K562 (cell line): ENCODE results near the gene CLCA1. TPM values are rescaled to one million over a fixed set of nuclear protein-coding genes. Genes with fewer than 3 reads are reported as not detected.

ENCODE experiments used
- ESRRA ChIP-seq: fragments of 450-650 bp; IDR thresholded peaks from 2 replicates; pipeline ENCODE4 v1.6.1; 2014; ENCODE audit warnings: low read depth, mild to moderate bottlenecking, moderate library complexity, borderline replicate concordance
- HIVEP1 ChIP-seq: fragments of 250-450 bp; sonication (Bioruptor Pico); IDR thresholded peaks from 2 replicates; pipeline ENCODE4 v1.4.0; 2020; ENCODE audit warnings: mild to moderate bottlenecking
- NCOR1 ChIP-seq: fragments of 450-650 bp; IDR thresholded peaks from 2 replicates; pipeline ENCODE4 v1.6.1; 2016; ENCODE audit warnings: mild to moderate bottlenecking, moderate library complexity
- NR2F6 ChIP-seq: fragments of 450-650 bp; formaldehyde crosslinking; IDR thresholded peaks from 2 replicates; pipeline ENCODE4 v1.4.0; 2020; ENCODE audit warnings: mild to moderate bottlenecking
- RCOR1 ChIP-seq, 2 experiments: IDR thresholded peaks; 2 replicates each; pipeline ENCODE4 v1.6.1; 2012; ENCODE audit warnings: low read depth in 2 of 2, low read length in 2 of 2, borderline replicate concordance in 1 of 2, improper control_type of control experiment in 1 of 2
- SRSF1 ChIP-seq: fragments of 200-400 bp; formaldehyde crosslinking; IDR thresholded peaks from 2 replicates; pipeline ENCODE4 v1.6.1; 2017; ENCODE audit warnings: mild to moderate bottlenecking, low read depth, low read length, moderate library complexity
- YY1 ChIP-seq, 3 experiments: IDR thresholded peaks; 2 replicates each; pipeline ENCODE4 v1.6.1; 2011; ENCODE audit warnings: low read length in 2 of 3, mild to moderate bottlenecking in 2 of 3, moderate library complexity in 2 of 3, borderline replicate concordance in 1 of 3, control low read depth in 1 of 3, low read depth in 1 of 3; ENCODE audit not compliant: insufficient read depth in 3 of 3, insufficient replicate concordance in 2 of 3, control insufficient read depth in 1 of 3, insufficient read length in 1 of 3; ENCODE audit errors: extremely low read depth in 1 of 3
- ZKSCAN1 ChIP-seq: fragments of 150-350 bp; IDR thresholded peaks from 2 replicates; pipeline ENCODE4 v1.6.1; 2016; ENCODE audit warnings: low read depth, low read length
- polyA plus RNA-seq, 8 experiments: library from polyadenylated mRNA; depleted of rRNA in 4 of 8; stranded (reverse) in 5 of 8; unstranded in 3 of 8; fragments of >200 nt; fragmentation: Nextera tagmentation in 2 of 8; fragmentation: Illumina TruSeq in 1 of 8; extraction: Ambion mirVana in 2 of 8; extraction: Trizol in 1 of 8; gene quantifications; 2 replicates each; pipeline versions ENCODE4 v1.2.1 to v1.2.3, GENCODE V29; 2011 to 2014; ENCODE audit warnings: inconsistent platforms in 1 of 8, missing spikeins in 1 of 8
- total RNA-seq, 7 experiments: library from RNA; depleted of rRNA in 6 of 7; stranded (reverse); fragments of >200 nt in 6 of 7; fragmentation: Illumina TruSeq in 2 of 7; extraction: Trizol in 2 of 7; gene quantifications; 2 replicates each; pipeline versions ENCODE4 v1.2.1 to v1.2.3, GENCODE V29; 2011 to 2021; ENCODE audit warnings: low replicate concordance in 1 of 7
- TF ChIP-seq, protein P1 (sequence below): fragments of 450-650 bp; IDR thresholded peaks from 2 replicates; pipeline ENCODE4 v1.6.1; 2016; ENCODE audit warnings: low read depth
- TF ChIP-seq, protein P2 (sequence below): fragments of 450-650 bp; IDR thresholded peaks from 2 replicates; pipeline ENCODE4 v1.6.1; 2016
- TF ChIP-seq, protein P3 (sequence below): fragments of 200-800 bp; sonication (Bioruptor generic); IDR thresholded peaks from 2 replicates; pipeline ENCODE4 v1.6.1; 2017; ENCODE audit warnings: missing genetic modification characterization, missing compliant biosample characterization
- TF ChIP-seq, protein P4 (sequence below): fragments of 450-650 bp; IDR thresholded peaks from 2 replicates; pipeline ENCODE4 v1.6.1; 2016; ENCODE audit warnings: low read depth, mild to moderate bottlenecking, moderate library complexity
- TF ChIP-seq, protein P5 (sequence below): IDR thresholded peaks from 3 replicates; pipeline ENCODE4 v1.6.1; 2011; ENCODE audit warnings: borderline replicate concordance, mild to moderate bottlenecking; ENCODE audit not compliant: insufficient read length, insufficient read depth
- TF ChIP-seq, protein P6 (sequence below): sonication (generic); formaldehyde crosslinking; IDR thresholded peaks from 2 replicates; pipeline ENCODE4 v1.8.0; 2022; ENCODE audit warnings: mild to moderate bottlenecking, missing genetic modification reagents

The CLCA1 gene
- total and polyA plus RNA-seq, 9 of the 15 experiments (the other 6 are each of a cell fraction or from before 2014, with no cell fraction given), result 0.03 to 0.08 (median 0.04) TPM; not detected in 6

DNA sequence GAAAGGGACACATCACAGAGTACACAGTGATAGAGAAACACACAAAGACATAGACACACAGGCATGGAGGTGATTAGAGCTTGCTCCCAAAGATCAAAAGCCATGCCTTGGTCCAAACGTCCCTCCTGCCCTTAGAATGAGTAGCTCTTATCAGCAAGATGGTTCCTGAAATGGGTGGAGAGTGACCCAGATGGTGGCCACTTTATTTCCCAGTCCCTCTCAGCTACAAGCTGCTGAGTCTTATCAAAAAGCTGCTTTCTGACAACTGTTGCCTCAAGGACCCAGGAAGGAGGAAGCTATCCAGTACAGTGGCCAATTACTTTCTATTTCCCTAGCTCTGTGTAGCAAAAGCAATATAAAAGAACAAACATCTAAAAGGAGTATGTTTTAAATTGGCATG, 7.7 kb upstream of the CLCA1 start (continued):
- TF ChIP-seq, protein P1, sequence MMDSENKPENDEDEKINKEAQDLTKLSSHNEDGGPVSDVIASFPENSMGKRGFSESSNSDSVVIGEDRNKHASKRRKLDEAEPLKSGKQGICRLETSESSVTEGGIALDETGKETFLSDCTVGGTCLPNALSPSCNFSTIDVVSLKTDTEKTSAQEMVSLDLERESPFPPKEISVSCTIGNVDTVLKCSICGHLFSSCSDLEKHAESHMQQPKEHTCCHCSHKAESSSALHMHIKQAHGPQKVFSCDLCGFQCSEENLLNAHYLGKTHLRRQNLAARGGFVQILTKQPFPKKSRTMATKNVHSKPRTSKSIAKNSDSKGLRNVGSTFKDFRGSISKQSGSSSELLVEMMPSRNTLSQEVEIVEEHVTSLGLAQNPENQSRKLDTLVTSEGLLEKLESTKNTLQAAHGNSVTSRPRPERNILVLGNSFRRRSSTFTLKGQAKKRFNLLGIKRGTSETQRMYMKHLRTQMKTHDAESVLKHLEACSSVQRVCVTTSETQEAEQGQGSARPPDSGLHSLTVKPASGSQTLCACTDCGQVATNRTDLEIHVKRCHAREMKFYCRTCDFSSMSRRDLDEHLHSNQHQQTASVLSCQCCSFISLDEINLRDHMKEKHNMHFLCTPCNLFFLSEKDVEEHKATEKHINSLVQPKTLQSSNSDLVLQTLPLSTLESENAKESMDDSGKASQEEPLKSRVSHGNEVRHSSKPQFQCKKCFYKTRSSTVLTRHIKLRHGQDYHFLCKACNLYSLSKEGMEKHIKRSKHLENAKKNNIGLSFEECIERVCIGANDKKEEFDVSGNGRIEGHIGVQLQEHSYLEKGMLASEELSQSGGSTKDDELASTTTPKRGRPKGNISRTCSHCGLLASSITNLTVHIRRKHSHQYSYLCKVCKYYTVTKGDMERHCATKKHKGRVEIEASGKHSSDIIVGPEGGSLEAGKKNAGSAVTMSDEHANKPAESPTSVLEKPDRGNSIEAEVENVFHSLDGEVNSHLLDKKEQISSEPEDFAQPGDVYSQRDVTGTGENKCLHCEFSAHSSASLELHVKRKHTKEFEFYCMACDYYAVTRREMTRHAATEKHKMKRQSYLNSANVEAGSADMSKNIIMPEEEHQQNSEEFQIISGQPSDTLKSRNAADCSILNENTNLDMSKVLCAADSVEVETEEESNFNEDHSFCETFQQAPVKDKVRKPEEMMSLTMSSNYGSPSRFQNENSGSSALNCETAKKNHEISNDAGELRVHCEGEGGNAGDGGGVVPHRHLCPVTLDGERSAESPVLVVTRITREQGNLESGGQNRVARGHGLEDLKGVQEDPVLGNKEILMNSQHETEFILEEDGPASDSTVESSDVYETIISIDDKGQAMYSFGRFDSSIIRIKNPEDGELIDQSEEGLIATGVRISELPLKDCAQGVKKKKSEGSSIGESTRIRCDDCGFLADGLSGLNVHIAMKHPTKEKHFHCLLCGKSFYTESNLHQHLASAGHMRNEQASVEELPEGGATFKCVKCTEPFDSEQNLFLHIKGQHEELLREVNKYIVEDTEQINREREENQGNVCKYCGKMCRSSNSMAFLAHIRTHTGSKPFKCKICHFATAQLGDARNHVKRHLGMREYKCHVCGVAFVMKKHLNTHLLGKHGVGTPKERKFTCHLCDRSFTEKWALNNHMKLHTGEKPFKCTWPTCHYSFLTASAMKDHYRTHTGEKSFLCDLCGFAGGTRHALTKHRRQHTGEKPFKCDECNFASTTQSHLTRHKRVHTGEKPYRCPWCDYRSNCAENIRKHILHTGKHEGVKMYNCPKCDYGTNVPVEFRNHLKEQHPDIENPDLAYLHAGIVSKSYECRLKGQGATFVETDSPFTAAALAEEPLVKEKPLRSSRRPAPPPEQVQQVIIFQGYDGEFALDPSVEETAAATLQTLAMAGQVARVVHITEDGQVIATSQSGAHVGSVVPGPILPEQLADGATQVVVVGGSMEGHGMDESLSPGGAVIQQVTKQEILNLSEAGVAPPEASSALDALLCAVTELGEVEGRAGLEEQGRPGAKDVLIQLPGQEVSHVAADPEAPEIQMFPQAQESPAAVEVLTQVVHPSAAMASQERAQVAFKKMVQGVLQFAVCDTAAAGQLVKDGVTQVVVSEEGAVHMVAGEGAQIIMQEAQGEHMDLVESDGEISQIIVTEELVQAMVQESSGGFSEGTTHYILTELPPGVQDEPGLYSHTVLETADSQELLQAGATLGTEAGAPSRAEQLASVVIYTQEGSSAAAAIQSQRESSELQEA, result no peak
- TF ChIP-seq, protein P2, sequence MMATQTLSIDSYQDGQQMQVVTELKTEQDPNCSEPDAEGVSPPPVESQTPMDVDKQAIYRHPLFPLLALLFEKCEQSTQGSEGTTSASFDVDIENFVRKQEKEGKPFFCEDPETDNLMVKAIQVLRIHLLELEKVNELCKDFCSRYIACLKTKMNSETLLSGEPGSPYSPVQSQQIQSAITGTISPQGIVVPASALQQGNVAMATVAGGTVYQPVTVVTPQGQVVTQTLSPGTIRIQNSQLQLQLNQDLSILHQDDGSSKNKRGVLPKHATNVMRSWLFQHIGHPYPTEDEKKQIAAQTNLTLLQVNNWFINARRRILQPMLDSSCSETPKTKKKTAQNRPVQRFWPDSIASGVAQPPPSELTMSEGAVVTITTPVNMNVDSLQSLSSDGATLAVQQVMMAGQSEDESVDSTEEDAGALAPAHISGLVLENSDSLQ, result no peak
- TF ChIP-seq YY1 (IDR thresholded peaks at IDR 0.05; ENCODE audit: borderline replicate concordance in 1 of 3, control insufficient read depth in 1 of 3, extremely low read depth in 1 of 3, insufficient read depth in 3 of 3, insufficient read length in 1 of 3, insufficient replicate concordance in 2 of 3, low read depth in 1 of 3, low read length in 2 of 3), result peak in 1 of 3 experiments; percentile 44
- no peak for TF ChIP-seq ESRRA
- 0 out of 4 replicates have a peak, but pooled peaks of 1 of the 2 experiments have one; percentile 31 for TF ChIP-seq RCOR1 (IDR thresholded peaks at IDR 0.05; ENCODE audit: borderline replicate concordance in 1 of 2, low read depth in 2 of 2, low read length in 2 of 2)
- no peak for TF ChIP-seq NR2F6 (CRISPR knock-in tag)
- no peak for TF ChIP-seq ZKSCAN1
- TF ChIP-seq SRSF1, result no peak
- TF ChIP-seq HIVEP1, result no peak
- TF ChIP-seq, protein P3, sequence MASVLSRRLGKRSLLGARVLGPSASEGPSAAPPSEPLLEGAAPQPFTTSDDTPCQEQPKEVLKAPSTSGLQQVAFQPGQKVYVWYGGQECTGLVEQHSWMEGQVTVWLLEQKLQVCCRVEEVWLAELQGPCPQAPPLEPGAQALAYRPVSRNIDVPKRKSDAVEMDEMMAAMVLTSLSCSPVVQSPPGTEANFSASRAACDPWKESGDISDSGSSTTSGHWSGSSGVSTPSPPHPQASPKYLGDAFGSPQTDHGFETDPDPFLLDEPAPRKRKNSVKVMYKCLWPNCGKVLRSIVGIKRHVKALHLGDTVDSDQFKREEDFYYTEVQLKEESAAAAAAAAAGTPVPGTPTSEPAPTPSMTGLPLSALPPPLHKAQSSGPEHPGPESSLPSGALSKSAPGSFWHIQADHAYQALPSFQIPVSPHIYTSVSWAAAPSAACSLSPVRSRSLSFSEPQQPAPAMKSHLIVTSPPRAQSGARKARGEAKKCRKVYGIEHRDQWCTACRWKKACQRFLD (CRISPR knock-in tag), result no peak
- TF ChIP-seq, protein P4, sequence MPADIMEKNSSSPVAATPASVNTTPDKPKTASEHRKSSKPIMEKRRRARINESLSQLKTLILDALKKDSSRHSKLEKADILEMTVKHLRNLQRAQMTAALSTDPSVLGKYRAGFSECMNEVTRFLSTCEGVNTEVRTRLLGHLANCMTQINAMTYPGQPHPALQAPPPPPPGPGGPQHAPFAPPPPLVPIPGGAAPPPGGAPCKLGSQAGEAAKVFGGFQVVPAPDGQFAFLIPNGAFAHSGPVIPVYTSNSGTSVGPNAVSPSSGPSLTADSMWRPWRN, result no peak
- TF ChIP-seq, protein P5, sequence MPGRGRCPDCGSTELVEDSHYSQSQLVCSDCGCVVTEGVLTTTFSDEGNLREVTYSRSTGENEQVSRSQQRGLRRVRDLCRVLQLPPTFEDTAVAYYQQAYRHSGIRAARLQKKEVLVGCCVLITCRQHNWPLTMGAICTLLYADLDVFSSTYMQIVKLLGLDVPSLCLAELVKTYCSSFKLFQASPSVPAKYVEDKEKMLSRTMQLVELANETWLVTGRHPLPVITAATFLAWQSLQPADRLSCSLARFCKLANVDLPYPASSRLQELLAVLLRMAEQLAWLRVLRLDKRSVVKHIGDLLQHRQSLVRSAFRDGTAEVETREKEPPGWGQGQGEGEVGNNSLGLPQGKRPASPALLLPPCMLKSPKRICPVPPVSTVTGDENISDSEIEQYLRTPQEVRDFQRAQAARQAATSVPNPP, result no peak
- no peak for TF ChIP-seq NCOR1
- TF ChIP-seq, protein P6, sequence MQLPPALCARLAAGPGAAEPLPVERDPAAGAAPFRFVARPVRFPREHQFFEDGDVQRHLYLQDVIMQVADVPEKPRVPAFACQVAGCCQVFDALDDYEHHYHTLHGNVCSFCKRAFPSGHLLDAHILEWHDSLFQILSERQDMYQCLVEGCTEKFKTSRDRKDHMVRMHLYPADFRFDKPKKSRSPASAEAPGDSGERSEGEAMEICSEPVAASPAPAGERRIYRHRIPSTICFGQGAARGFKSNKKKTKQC (CRISPR knock-in tag), result no peak
